A673 (cell line): ENCODE results near the gene MOXD1. TPM values are rescaled to one million over a fixed set of nuclear protein-coding genes. Genes with fewer than 3 reads are reported as not detected.

Experiments used
- BruUV-seq: library from RNA; stranded (reverse); fragments of 400-500 nt; replicated peaks from 2 replicates; lab custom pipeline; 2021; lab: Mats Ljungman, UMichigan
- CTCF ChIA-PET: fragments of 300-600 bp; sonication (Branson Sonifier 250); formaldehyde crosslinking; loops from one replicate; lab custom pipeline; 2022; ENCODE audit warnings: antibody characterized with exemption; lab: Charles Lee
- POLR2A ChIA-PET: fragments of 300-600 bp; sonication (Branson Sonifier 250); formaldehyde crosslinking; loops from one replicate; lab custom pipeline; 2022; ENCODE audit warnings: antibody characterized with exemption; ENCODE audit not compliant: low non-redundant PET; lab: Charles Lee
- DNase-seq: peaks from one replicate; pipeline ENCODE4 v3.0.0-alpha.2; 2015; ENCODE audit warnings: low spot score
- H3K27ac ChIP-seq: fragments of 200-600 bp; sonication (generic); 2 replicates; pipeline ENCODE4 v1.5.1; 2016; ENCODE audit warnings: mixed run types, low read depth, mild to moderate bottlenecking, mixed read lengths, antibody characterized with exemption, low read length; ENCODE audit not compliant: poor library complexity, severe bottlenecking
- H3K27me3 ChIP-seq: fragments of 200-600 bp; sonication (generic); replicated peaks from 2 replicates; pipeline ENCODE4 v1.6.1; 2017; ENCODE audit warnings: mixed run types, low read depth, mild to moderate bottlenecking, mixed read lengths, antibody characterized with exemption, low read length; ENCODE audit not compliant: insufficient read depth, poor library complexity
- H3K36me3 ChIP-seq: fragments of 200-600 bp; sonication (generic); 2 replicates; pipeline ENCODE4 v1.6.1; 2016; ENCODE audit warnings: mixed run types, mild to moderate bottlenecking, mixed read lengths, antibody characterized with exemption, low read length; ENCODE audit not compliant: insufficient read depth, poor library complexity, severe bottlenecking
- H3K4me1 ChIP-seq: fragments of 200-600 bp; sonication (generic); 2 replicates; pipeline ENCODE4 v1.6.1; 2017; ENCODE audit warnings: mixed run types, mild to moderate bottlenecking, mixed read lengths, antibody characterized with exemption, low read length; ENCODE audit not compliant: insufficient read depth, poor library complexity, severe bottlenecking
- H3K4me3 ChIP-seq: fragments of 200-600 bp; sonication (generic); 2 replicates; pipeline ENCODE4 v1.5.1; 2016; ENCODE audit warnings: low read depth, mixed run types, mild to moderate bottlenecking, mixed read lengths, low read length; ENCODE audit not compliant: poor library complexity, severe bottlenecking
- H3K9me3 ChIP-seq: fragments of 200-600 bp; sonication (generic); 2 replicates; pipeline ENCODE4 v1.6.1; 2016; ENCODE audit warnings: mixed run types, low read depth, mild to moderate bottlenecking, mixed read lengths, antibody characterized with exemption, low read length; ENCODE audit not compliant: poor library complexity, severe bottlenecking
- CTCF ChIP-seq: fragments of 300-800, 200-600 bp; sonication (generic); conservative IDR thresholded peaks from 2 replicates; pipeline ENCODE4 v1.5.1; 2017; ENCODE audit warnings: low read depth, mild to moderate bottlenecking, antibody characterized with exemption, low read length, moderate library complexity, mixed read lengths
- EZH2 ChIP-seq: fragments of 200-600 bp; sonication (generic); IDR thresholded peaks from 2 replicates; pipeline ENCODE4 v1.6.1; 2017; ENCODE audit warnings: borderline replicate concordance, low read depth, mild to moderate bottlenecking, mixed read lengths, antibody characterized with exemption, low read length; ENCODE audit not compliant: poor library complexity, severe bottlenecking
- intact Hi-C: fragments of 100-400 bp; cut with micrococcal nuclease; formaldehyde crosslinking; loops from one replicate; pipeline ENCODE4 v1.10.0; 2022; ENCODE audit not compliant: unreplicated experiment
- total RNA-seq: library from RNA; stranded (reverse); gene quantifications from 2 replicates; pipeline ENCODE4 v1.2.3, GENCODE V29; 2021

Gene MOXD1
- total RNA-seq, 1 experiment from 2014 or later = not detected

- no peaks in the 10 kb centered on the region for H3K9me3 ChIP-seq
- no peak for DNase-seq
- no peaks in the 10 kb centered on the region for H3K36me3 ChIP-seq
- no peaks in the 10 kb centered on the region for H3K4me1 ChIP-seq
- TF ChIP-seq EZH2 = no peak
- TF ChIP-seq CTCF = no peak
- H3K27ac ChIP-seq = no peak overlapping the region
- POLR2A ChIA-PET = no interaction called here
- no peak overlapping the region for H3K4me3 ChIP-seq
- no TSS peak for BruUV-seq
- CTCF ChIA-PET = no interaction called here
- peaks cover 12% of the 10 kb centered on the region for H3K27me3 ChIP-seq
- intact Hi-C loops = no loop called here
These were observed 149.6 kb downstream of the MOXD1 start for GRCh38 chr6:132251711-132252110.

DNA sequence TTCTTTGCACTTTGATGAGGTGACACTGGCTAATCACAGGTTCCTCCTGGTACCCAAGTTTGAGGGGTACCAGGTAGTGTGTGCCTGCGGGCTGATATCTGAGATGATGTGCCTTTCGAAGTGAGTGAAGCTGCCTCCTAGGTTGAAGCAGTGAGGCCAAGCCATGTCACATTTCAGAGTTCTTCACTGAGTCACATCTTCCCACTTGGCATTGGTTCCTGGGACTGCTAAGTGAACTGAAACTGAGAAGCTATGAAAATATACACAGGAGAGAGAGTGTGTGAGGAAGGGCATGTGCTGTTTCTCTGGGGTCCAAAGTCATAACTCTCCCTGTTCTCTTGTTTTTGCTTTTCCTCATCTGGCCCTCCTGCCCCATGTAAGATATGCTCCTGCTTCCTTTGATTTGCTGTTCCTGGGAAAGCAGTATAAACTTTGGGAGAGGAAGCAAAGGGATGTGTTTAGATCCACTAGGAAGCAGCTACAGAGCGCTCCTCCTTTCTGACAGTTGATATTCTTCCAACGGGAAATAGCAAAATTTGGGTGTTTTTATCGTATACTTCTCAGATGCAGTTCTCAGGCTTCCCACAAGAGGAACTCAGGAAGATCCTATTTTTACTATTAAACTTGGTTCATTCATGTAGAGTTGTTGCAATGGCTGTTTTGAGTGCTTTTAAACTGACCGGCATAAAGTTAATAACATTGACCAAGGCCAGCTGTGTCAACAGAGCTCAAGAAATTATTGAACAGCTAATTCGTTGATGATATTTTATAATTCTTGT lies 153.7 kb downstream of the MOXD1 start:
- H3K36me3 ChIP-seq = no peaks in the 10 kb centered on the region
- no peaks in the 10 kb centered on the region for H3K4me1 ChIP-seq
- ChIA-PET POLR2A (no interaction called here), CTCF (no interaction called here)
- DNase-seq = no peak
- H3K9me3 ChIP-seq = no peaks in the 10 kb centered on the region
- H3K27me3 ChIP-seq = peaks cover 7% of the 10 kb centered on the region
- H3K4me3 ChIP-seq = no peak overlapping the region
- no TSS peak for BruUV-seq
- intact Hi-C loops = no loop called here
- no peak for TF ChIP-seq CTCF
- no peak for TF ChIP-seq EZH2
- no peak overlapping the region for H3K27ac ChIP-seq

DNA sequence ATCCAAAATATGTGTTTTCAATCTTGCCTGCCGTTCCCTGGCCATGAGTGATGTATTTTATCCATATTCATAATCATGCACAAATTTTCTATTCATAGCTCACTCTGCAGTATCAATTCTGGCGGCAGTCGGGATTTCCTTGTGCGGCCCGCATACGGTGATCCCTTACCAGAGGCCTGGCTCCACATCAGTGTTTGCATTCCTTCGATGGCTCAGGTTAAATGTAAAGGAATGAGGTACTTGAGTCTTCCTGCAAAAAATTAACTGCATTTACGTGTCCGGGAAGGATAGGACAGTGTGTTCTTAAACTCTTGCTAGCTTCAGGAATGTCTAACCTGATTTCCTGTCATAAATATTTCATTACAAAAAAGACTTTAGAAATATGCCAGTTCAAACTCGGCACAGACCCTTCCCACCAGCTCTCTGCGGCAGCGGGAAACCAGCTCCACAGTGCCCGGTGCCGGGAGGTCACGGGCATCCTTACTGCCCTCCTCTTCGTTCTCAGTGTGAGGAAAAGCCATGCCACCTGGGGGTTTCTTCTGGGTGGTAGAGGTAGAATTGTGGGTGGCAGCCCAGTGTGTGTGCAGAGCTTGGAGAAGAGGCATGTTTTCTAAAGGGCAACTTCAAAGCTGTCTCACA lies 154.5 kb downstream of the MOXD1 start:
- DNase-seq = no peak
- CTCF ChIA-PET = no interaction called here
- BruUV-seq = no TSS peak

More for the DNA sequence above, 154.5 kb downstream of the MOXD1 start:
- H3K9me3 ChIP-seq = no peaks in the 10 kb centered on the region
- intact Hi-C loops = no loop called here
- TF ChIP-seq EZH2 (no peak), CTCF (no peak)
- no peaks in the 10 kb centered on the region for H3K4me1 ChIP-seq
- peaks cover 7% of the 10 kb centered on the region for H3K27me3 ChIP-seq
- H3K36me3 ChIP-seq = no peaks in the 10 kb centered on the region
- no peak overlapping the region for H3K4me3 ChIP-seq
- POLR2A ChIA-PET = no interaction called here
- H3K27ac ChIP-seq = no peak overlapping the region
